Measurements from ENCODE around the gene PACSIN2.

DNA sequence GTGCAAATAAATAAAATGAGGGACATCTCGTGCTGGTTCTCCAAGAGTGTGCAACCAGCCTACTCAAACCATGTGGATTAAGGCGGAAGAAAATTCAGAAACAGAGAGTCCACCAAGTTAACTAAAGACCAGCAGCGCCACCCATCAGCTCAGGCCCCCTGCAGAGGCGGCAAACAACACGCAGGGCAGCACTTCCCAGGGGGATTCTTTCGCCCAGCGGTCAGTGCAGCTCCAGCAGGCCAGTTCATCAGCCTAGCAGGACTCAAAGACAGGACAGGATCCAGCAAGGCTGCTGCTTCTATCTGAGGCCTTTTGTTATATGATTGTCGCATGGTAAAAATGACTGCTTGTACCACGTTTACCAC lies 51.7 kb downstream of the PACSIN2 start:
- TF ChIP-seq, protein P1, sequence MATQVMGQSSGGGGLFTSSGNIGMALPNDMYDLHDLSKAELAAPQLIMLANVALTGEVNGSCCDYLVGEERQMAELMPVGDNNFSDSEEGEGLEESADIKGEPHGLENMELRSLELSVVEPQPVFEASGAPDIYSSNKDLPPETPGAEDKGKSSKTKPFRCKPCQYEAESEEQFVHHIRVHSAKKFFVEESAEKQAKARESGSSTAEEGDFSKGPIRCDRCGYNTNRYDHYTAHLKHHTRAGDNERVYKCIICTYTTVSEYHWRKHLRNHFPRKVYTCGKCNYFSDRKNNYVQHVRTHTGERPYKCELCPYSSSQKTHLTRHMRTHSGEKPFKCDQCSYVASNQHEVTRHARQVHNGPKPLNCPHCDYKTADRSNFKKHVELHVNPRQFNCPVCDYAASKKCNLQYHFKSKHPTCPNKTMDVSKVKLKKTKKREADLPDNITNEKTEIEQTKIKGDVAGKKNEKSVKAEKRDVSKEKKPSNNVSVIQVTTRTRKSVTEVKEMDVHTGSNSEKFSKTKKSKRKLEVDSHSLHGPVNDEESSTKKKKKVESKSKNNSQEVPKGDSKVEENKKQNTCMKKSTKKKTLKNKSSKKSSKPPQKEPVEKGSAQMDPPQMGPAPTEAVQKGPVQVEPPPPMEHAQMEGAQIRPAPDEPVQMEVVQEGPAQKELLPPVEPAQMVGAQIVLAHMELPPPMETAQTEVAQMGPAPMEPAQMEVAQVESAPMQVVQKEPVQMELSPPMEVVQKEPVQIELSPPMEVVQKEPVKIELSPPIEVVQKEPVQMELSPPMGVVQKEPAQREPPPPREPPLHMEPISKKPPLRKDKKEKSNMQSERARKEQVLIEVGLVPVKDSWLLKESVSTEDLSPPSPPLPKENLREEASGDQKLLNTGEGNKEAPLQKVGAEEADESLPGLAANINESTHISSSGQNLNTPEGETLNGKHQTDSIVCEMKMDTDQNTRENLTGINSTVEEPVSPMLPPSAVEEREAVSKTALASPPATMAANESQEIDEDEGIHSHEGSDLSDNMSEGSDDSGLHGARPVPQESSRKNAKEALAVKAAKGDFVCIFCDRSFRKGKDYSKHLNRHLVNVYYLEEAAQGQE (IDR thresholded peaks at IDR 0.05; ENCODE audit: insufficient replicate concordance, low read depth), result no peak
- TF ChIP-seq, protein P2, sequence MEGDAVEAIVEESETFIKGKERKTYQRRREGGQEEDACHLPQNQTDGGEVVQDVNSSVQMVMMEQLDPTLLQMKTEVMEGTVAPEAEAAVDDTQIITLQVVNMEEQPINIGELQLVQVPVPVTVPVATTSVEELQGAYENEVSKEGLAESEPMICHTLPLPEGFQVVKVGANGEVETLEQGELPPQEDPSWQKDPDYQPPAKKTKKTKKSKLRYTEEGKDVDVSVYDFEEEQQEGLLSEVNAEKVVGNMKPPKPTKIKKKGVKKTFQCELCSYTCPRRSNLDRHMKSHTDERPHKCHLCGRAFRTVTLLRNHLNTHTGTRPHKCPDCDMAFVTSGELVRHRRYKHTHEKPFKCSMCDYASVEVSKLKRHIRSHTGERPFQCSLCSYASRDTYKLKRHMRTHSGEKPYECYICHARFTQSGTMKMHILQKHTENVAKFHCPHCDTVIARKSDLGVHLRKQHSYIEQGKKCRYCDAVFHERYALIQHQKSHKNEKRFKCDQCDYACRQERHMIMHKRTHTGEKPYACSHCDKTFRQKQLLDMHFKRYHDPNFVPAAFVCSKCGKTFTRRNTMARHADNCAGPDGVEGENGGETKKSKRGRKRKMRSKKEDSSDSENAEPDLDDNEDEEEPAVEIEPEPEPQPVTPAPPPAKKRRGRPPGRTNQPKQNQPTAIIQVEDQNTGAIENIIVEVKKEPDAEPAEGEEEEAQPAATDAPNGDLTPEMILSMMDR (IDR thresholded peaks at IDR 0.05; ENCODE audit: insufficient read depth, low read length), result no peak
